Left cardiac atrium (tissue), 4 donors: ENCODE data around the gene SEMA6A. TPM values are rescaled to one million over a fixed set of nuclear protein-coding genes. Genes with fewer than 3 reads are reported as not detected.
A peak's percentile ranks its signal among the peaks of the same experiment; 100 is the strongest.

Experiments used
- ATAC-seq, 2 donors: fragments of 200-7000 bp; cut with Tn5 transposase; one replicate each; pipeline ENCODE4 v1.9.1; 2020; ENCODE audit warnings: mild to moderate bottlenecking in 2 of 2, moderate library complexity in 2 of 2
- DNase-seq: peaks from one replicate; pipeline ENCODE4 v3.0.0-alpha.2; 2020
- intact Hi-C, 2 donors: fragments of 100-400 bp; cut with DNase I; formaldehyde crosslinking; loops; one replicate each; pipeline versions ENCODE4 v1.14.1 to v1.15.1; 2022 to 2023
- total RNA-seq, 2 donors: library from RNA; stranded (reverse); fragmentation: NEBNext Ultra II Directional; extraction: Animal tissue kit (Norgen Biotek cat#: 25700); gene quantifications; one replicate each; pipeline ENCODE4 v1.2.1, GENCODE V29; 2021
- donor health status: DM: no; HTN: yes; CAD: no.
- donor health status: DM: no; HTN: yes; CAD: no; lungs with severe emphysema.
- donor health status: DM: yes; HTN: yes; CAD: no.
- donor health status: Dilated cardiomyopathy.

SEMA6A gene
- total RNA-seq, 2 donors from 2014 or later, result 3.8 to 5.7 TPM

GRCh38 chr5:116404016-116404415, 170.6 kb downstream of the SEMA6A start:
- ATAC-seq, result peak; percentile 19 to 75
- DNase-seq, result no peak
- intact Hi-C loops, result no loop called here

GRCh38 chr5:116402235-116402634, 172.4 kb downstream of the SEMA6A start:
- ATAC-seq, result no peak
- intact Hi-C loops, result no loop called here

GRCh38 chr5:116401576-116401975, 173.0 kb downstream of the SEMA6A start:
- DNase-seq, result no peak
- intact Hi-C loops, result no loop called here
- ATAC-seq, result no peak

More at GRCh38 chr5:116402235-116402634, 172.4 kb downstream of the SEMA6A start:
- DNase-seq, result no peak

- DNase-seq (no peak), ATAC-seq (peak in 1 of 2 donors; percentile 19)
- intact Hi-C loops, result no loop called here
Measured at GRCh38 chr5:116396476-116397099, 178.0 kb downstream of the SEMA6A start.

GRCh38 chr5:116395631-116396203, 178.9 kb downstream of the SEMA6A start:
- intact Hi-C loops, result no loop called here
- DNase-seq (no peak), ATAC-seq (peak; percentile 50 to 71)

GRCh38 chr5:116395226-116395625, 179.4 kb downstream of the SEMA6A start:
- ATAC-seq (peak in 1 of 2 donors; percentile 30), DNase-seq (no peak)
- intact Hi-C loops, result no loop called here

- ATAC-seq (no peak), DNase-seq (no peak)
- intact Hi-C loops, result no loop called here
Measured at GRCh38 chr5:116394186-116394867, 180.3 kb downstream of the SEMA6A start.
